Adrenal gland (tissue), 12 donors: ENCODE measurements around the gene GPAT2. TPM values are rescaled to one million over a fixed set of nuclear protein-coding genes. Genes with fewer than 3 reads are reported as not detected.

Experiments used
- DNase-seq, 7 donors: peaks; one replicate each; pipeline ENCODE4 v3.0.0-alpha.2; 2019 to 2020
- H3K27ac ChIP-seq, 5 donors: fragments of 200-600 bp; sonication (generic) in 4 of 5; 1 replicate in 3 of 5; 2 replicates in 2 of 5; pipeline versions ENCODE4 v1.5.1 to v1.8.0; 2016 to 2020; ENCODE audit warnings: mild to moderate bottlenecking in 1 of 5
- H3K27me3 ChIP-seq: fragments of 200-600 bp; 2 replicates; pipeline ENCODE4 v1.8.0; 2021
- H3K36me3 ChIP-seq, 2 donors: fragments of 200-600 bp; replicated peaks in 1 of 2; 1 replicate in 1 of 2; 2 replicates in 1 of 2; pipeline versions ENCODE4 v1.5.1 to v1.8.0; 2018 to 2022
- H3K4me1 ChIP-seq, 2 donors: fragments of 200-600 bp; replicated peaks in 1 of 2; 1 replicate in 1 of 2; 2 replicates in 1 of 2; pipeline versions ENCODE4 v1.5.1 to v1.8.0; 2018 to 2021
- H3K4me3 ChIP-seq, 4 donors: fragments of 200-600 bp; sonication (generic) in 3 of 4; one replicate each; pipeline ENCODE4 v1.5.1; 2016 to 2018
- H3K9me3 ChIP-seq, 3 donors: fragments of 200-600 bp; sonication (generic) in 1 of 3; replicated peaks in 1 of 3; 1 replicate in 2 of 3; 2 replicates in 1 of 3; pipeline versions ENCODE4 v1.5.1 to v1.8.0; 2016 to 2021
- POLR2A ChIP-seq, 2 donors: fragments of 450-650 bp; IDR thresholded peaks; one replicate each; pipeline ENCODE4 v1.6.1; 2017; ENCODE audit warnings: antibody characterized with exemption in 2 of 2, mild to moderate bottlenecking in 2 of 2, moderate library complexity in 1 of 2
- WGBS, 4 donors: extraction: QIAGEN DNeasy Blood & Tissue Kit in 2 of 4; methylation state at CpG; one replicate each; pipeline versions ENCODE4 v1.1.5 to v1.1.7; 2013 to 2017; 5-methylcytosine and 5-hydroxymethylcytosine counted together
- intact Hi-C, 2 donors: fragments of 100-400 bp; cut with DNase I; formaldehyde crosslinking; loops; one replicate each; pipeline versions ENCODE4 v1.14.1 to v1.15.0; 2022 to 2023
- polyA plus RNA-seq, 3 donors: library from polyadenylated mRNA; stranded (reverse); fragments of 200-250 nt in 2 of 3; fragments of 350-450 nt in 1 of 3; fragmentation: Illumina TruSeq in 1 of 3; extraction: RNeasy Lipid Tissue Mini Kit (QIAGEN cat#74804) in 1 of 3; gene quantifications; one replicate each; pipeline ENCODE4 v1.2.3, GENCODE V29; 2013 to 2014
- total RNA-seq, 9 donors: library from RNA; depleted of rRNA in 4 of 9; stranded (reverse); fragments of >200 nt in 4 of 9; fragments of 120-200 nt in 1 of 9; fragmentation: NEBNext Ultra II Directional in 1 of 9; extraction: Animal tissue kit (Norgen Biotek cat#: 25700) in 1 of 9; gene quantifications; one replicate each; pipeline versions ENCODE4 v1.1.0 to v1.2.4, GENCODE V29; 2013 to 2023
- TF ChIP-seq, protein P1 (sequence below), 6 experiments: fragments of 450-650 bp in 4 of 6; fragments of 200-600 bp in 2 of 6; sonication (generic) in 1 of 6; IDR thresholded peaks; 1 replicate in 5 of 6; 2 replicates in 1 of 6; pipeline versions ENCODE4 v1.5.1 to v1.8.0; 2016 to 2021; ENCODE audit warnings: antibody characterized with exemption in 6 of 6, mild to moderate bottlenecking in 2 of 6, moderate library complexity in 1 of 6
- donor health status: healthy with polysubstance abuse.
- donor health status: Bipolar disorder and iron deficiency.
- donor health status: DM: yes; HTN: yes; CAD: no.
- donor health status: DM: no; HTN: no; CAD: no.
- donor health status: DM: no; HTN: no; CAD: no.
- donor health status: DM: yes; HTN: yes; CAD: no.

Gene GPAT2
- total and polyA plus RNA-seq, 12 donors: 0.30 to 3.3 (median 1.3) TPM

DNA sequence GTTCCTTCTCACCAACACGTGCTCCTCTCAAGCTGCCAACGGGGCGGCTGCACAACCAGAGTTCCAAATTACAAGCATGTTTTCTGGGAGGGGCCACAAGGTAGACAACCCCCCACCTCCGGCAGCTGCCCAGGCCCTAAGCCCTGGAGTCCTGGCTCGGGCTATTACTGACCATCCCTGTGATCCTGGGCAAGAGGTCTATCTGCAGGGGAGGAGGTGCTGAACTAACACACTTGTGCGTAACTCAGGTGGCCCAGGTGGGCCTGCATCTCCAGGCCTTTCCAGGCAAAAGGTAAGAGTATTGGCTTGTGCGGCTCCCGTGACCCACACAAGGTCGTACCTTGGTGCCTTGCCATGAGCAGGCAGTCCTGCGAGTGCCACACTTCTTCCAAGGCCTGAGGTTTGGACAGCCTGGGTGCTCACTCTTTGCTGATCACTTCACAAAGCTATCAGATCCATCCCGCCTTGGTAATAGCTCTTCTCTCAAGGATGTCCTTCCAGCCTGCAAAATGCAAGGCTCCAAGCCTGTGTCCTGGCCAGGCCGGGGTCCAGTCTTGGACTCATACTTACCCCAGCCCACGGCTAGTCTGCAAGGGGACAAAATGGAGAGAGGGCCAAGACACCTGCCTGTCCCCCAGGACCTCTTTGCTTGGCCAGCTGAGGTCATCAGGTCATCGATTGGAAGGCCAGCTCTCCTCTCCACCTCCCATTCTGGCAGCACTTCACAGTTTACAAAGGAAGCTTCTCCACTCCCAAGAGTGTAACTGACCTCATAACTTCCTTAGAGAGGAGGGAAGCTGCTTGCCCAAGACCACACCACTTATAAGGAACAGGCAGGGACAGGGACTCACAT, 47.7 kb upstream of the GPAT2 start:
- H3K27ac ChIP-seq: peak overlapping the region in 2 of 5 donors; percentile 46 to 64
- H3K4me3 ChIP-seq: no peak overlapping the region
- no peak for TF ChIP-seq POLR2A (IDR thresholded peaks at IDR 0.05)
- TF ChIP-seq, protein P1, sequence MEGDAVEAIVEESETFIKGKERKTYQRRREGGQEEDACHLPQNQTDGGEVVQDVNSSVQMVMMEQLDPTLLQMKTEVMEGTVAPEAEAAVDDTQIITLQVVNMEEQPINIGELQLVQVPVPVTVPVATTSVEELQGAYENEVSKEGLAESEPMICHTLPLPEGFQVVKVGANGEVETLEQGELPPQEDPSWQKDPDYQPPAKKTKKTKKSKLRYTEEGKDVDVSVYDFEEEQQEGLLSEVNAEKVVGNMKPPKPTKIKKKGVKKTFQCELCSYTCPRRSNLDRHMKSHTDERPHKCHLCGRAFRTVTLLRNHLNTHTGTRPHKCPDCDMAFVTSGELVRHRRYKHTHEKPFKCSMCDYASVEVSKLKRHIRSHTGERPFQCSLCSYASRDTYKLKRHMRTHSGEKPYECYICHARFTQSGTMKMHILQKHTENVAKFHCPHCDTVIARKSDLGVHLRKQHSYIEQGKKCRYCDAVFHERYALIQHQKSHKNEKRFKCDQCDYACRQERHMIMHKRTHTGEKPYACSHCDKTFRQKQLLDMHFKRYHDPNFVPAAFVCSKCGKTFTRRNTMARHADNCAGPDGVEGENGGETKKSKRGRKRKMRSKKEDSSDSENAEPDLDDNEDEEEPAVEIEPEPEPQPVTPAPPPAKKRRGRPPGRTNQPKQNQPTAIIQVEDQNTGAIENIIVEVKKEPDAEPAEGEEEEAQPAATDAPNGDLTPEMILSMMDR (IDR thresholded peaks at IDR 0.05): no peak
- no peaks in the 10 kb centered on the region for H3K36me3 ChIP-seq
- H3K9me3 ChIP-seq: no peaks in the 10 kb centered on the region
- whole genome bisulfite sequencing, 4 donors: 85 to 94% (median 88%) methylated on average over 8 to 14 of the region's 14 CpGs
- H3K27me3 ChIP-seq: peaks cover 17% of the 10 kb centered on the region
- intact Hi-C loops: no loop called here
- no peaks in the 10 kb centered on the region for H3K4me1 ChIP-seq
- DNase-seq: peak in 2 of 7 donors; percentile 14 to 42

DNA sequence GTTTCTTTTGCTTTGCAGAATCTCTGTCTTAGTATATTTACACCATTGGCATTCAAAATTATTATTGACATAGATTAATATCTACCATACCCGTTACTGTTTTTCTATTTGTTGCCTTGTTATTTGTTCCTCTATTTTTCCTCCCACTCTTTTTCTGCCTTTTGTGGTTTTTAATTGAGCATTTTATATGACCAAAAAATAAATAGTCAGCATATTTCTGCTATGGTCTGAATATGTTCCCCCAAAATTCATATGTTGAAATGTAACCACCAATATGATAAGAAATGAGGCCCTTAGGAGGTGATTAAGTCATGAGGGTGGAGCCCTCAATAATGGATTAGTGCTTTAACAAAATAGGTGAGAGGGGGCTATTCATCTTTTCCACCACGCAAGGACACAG, 46.3 kb upstream of the GPAT2 start:
- intact Hi-C loops: no loop called here
- no peaks in the 10 kb centered on the region for H3K36me3 ChIP-seq
- H3K9me3 ChIP-seq: no peaks in the 10 kb centered on the region
- TF ChIP-seq, protein P1 (IDR thresholded peaks at IDR 0.05): no peak
- TF ChIP-seq POLR2A (IDR thresholded peaks at IDR 0.05): no peak
- no peaks in the 10 kb centered on the region for H3K4me1 ChIP-seq
- WGBS, 4 donors: 80 to 90% (median 86%) methylated on average over 2 of the region's 2 CpGs
- H3K4me3 ChIP-seq: no peak overlapping the region
- H3K27ac ChIP-seq: no peak overlapping the region
- peaks cover 17% of the 10 kb centered on the region for H3K27me3 ChIP-seq
- DNase-seq: no peak

DNA sequence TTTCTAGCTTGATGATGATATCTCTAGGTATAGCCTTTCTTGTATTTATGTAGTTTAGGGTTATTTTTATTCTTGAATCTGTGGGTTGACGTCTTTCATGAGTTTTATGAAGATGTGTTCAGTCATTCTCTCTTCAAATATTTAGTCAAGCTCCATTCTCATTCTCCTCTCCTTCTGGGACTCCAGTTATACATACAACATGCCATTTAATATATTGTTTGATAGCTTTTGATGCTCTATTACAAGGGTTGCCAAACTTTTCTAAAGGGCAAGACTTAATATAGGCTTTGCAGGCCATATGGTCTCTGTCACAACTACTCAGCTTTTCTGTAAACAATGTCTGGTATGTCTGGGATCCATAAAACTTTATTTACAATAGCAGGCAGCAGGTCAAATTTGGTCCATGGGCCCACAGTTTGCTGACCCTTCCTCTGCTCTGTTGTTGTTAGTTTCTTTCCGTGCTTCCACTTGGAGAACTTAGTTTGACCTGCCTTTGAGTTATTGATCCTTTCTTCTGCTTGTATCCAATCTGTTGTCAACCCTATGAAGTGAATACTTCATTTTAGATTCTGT, 40.6 kb upstream of the GPAT2 start:
- 54 to 73% (median 65%) methylated on average over 2 of the region's 2 CpGs for WGBS, 4 donors
- TF ChIP-seq POLR2A (IDR thresholded peaks at IDR 0.05): no peak
- H3K27me3 ChIP-seq: peaks cover 4% of the 10 kb centered on the region
- H3K27ac ChIP-seq: no peak overlapping the region
- intact Hi-C loops: no loop called here
- H3K4me1 ChIP-seq: no peaks in the 10 kb centered on the region
- H3K4me3 ChIP-seq: no peak overlapping the region
- H3K36me3 ChIP-seq: no peaks in the 10 kb centered on the region
- no peaks in the 10 kb centered on the region for H3K9me3 ChIP-seq
- no peak for DNase-seq

DNA sequence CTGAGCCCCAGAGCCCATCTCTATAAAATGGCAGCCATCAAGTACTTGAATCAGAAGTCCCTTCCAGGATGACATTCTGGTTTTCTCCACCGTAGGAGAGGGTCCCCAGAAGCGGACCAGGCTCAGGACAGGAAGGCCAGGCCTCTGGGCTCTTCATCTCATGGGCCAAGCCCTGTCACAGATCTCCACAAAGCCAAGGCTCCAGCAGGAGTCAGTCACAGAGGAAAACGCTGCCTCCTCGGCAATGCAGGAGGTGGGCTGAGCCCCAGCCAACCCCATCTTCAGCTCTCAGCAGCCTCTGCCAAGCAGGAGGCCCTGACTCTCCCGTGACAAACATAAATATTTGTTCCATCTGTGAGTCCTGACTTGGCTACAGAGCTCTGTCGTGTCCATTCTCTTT, 39.4 kb upstream of the GPAT2 start:
- 75 to 86% (median 78%) methylated on average over 6 of the region's 6 CpGs for WGBS, 4 donors
- no peak for DNase-seq
- H3K27ac ChIP-seq: no peak overlapping the region
- H3K27me3 ChIP-seq: no peaks in the 10 kb centered on the region
- no peaks in the 10 kb centered on the region for H3K36me3 ChIP-seq
- intact Hi-C loops: no loop called here
- TF ChIP-seq POLR2A (IDR thresholded peaks at IDR 0.05): no peak
- TF ChIP-seq, protein P1 (IDR thresholded peaks at IDR 0.05): no peak
- H3K4me3 ChIP-seq: no peak overlapping the region
- no peaks in the 10 kb centered on the region for H3K4me1 ChIP-seq
- no peaks in the 10 kb centered on the region for H3K9me3 ChIP-seq
